Measurements from ENCODE around the gene TNS2.

Gene TNS2, protein sequence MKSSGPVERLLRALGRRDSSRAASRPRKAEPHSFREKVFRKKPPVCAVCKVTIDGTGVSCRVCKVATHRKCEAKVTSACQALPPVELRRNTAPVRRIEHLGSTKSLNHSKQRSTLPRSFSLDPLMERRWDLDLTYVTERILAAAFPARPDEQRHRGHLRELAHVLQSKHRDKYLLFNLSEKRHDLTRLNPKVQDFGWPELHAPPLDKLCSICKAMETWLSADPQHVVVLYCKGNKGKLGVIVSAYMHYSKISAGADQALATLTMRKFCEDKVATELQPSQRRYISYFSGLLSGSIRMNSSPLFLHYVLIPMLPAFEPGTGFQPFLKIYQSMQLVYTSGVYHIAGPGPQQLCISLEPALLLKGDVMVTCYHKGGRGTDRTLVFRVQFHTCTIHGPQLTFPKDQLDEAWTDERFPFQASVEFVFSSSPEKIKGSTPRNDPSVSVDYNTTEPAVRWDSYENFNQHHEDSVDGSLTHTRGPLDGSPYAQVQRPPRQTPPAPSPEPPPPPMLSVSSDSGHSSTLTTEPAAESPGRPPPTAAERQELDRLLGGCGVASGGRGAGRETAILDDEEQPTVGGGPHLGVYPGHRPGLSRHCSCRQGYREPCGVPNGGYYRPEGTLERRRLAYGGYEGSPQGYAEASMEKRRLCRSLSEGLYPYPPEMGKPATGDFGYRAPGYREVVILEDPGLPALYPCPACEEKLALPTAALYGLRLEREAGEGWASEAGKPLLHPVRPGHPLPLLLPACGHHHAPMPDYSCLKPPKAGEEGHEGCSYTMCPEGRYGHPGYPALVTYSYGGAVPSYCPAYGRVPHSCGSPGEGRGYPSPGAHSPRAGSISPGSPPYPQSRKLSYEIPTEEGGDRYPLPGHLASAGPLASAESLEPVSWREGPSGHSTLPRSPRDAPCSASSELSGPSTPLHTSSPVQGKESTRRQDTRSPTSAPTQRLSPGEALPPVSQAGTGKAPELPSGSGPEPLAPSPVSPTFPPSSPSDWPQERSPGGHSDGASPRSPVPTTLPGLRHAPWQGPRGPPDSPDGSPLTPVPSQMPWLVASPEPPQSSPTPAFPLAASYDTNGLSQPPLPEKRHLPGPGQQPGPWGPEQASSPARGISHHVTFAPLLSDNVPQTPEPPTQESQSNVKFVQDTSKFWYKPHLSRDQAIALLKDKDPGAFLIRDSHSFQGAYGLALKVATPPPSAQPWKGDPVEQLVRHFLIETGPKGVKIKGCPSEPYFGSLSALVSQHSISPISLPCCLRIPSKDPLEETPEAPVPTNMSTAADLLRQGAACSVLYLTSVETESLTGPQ (N-terminal part only)

DNA sequence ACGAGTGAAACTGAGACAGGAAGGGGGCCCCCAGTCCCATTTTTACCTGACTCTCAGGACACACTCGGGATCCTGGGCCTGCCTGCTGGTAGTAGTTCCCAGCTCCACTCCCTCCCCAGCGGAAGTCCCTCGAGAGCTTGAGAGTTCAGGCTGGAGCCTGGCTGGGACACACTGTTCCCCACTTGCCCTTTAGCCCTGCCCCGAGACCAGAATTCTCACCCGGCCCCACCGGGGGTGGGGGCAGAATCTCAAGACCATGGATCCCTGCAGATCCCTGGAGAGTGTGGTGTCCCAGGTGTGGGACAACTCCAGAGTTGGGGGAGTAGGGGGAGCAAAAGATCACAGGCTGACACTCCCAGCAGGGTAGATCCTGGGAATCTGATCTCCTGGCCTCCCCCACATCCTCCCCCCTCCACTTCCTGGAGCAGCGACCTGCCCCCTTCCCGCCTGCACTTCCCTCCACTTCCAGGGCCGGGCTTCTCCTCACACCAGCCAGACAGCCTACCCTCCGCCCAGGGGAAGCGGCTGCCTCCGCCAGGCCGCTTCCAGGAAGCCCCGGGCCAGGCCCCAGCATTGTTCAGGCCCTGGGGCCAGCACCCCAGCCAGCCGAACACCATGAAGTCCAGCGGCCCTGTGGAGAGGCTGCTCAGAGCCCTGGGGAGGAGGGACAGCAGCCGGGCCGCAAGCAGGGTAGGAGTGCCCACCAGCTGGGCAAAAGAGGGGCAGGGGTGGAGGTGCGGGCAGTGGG, at the start of gene TNS2:
TNS2 (plus strand) TSS at position 495 of the 748 bp plus-strand sequence; CDS start at position 616, 121 bp downstream.
- no peak for DNase-seq (ENCODE audit: low spot score)
- TF ChIP-seq, protein P1, sequence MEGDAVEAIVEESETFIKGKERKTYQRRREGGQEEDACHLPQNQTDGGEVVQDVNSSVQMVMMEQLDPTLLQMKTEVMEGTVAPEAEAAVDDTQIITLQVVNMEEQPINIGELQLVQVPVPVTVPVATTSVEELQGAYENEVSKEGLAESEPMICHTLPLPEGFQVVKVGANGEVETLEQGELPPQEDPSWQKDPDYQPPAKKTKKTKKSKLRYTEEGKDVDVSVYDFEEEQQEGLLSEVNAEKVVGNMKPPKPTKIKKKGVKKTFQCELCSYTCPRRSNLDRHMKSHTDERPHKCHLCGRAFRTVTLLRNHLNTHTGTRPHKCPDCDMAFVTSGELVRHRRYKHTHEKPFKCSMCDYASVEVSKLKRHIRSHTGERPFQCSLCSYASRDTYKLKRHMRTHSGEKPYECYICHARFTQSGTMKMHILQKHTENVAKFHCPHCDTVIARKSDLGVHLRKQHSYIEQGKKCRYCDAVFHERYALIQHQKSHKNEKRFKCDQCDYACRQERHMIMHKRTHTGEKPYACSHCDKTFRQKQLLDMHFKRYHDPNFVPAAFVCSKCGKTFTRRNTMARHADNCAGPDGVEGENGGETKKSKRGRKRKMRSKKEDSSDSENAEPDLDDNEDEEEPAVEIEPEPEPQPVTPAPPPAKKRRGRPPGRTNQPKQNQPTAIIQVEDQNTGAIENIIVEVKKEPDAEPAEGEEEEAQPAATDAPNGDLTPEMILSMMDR (IDR thresholded peaks at IDR 0.05; ENCODE audit: extremely low read depth, missing control alignments), result no peak

DNA sequence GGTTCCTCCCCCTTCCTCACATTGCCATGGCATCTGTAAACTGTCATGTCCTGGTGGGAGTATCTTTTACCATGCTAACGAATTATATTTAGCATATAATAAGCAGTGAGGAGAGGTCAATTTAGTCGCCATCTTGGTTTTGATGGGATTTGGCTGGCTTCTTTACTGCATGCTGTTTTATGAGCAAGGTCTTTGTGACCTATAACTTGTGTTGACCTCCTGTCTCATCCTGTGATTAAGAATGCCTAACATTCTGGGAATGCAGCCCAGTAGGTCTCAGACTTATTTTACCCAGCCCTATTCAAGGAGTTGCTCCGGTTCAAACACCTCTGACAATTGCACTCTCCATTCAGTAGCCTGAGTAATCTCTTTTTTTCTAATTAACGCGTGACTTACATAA, 45.7 kb upstream of the TNS2 start:
- no peak for DNase-seq (ENCODE audit: low spot score)
- TF ChIP-seq, protein P1 (IDR thresholded peaks at IDR 0.05; ENCODE audit: extremely low read depth, missing control alignments), result no peak

DNA sequence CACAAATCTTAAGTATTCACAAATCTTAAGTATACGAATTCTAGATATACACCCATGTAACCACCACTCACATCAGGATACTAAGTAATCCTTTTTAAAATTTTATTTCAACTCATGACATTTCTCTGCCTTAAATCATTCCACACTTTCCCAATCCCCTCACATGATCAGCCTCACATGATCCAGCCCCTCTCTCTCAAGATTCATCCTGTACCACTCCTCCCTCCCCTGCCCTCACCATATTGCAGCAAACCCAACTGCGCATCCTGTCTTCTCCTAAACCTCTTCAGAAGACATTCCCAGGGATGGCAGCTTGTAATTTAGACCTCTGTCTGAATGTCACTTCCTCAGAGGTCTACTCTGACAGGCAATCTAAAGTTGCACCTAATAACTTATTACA, 45.3 kb upstream of the TNS2 start:
- no peak for DNase-seq (ENCODE audit: low spot score)
- TF ChIP-seq, protein P1 (IDR thresholded peaks at IDR 0.05; ENCODE audit: extremely low read depth, missing control alignments), result no peak

DNA sequence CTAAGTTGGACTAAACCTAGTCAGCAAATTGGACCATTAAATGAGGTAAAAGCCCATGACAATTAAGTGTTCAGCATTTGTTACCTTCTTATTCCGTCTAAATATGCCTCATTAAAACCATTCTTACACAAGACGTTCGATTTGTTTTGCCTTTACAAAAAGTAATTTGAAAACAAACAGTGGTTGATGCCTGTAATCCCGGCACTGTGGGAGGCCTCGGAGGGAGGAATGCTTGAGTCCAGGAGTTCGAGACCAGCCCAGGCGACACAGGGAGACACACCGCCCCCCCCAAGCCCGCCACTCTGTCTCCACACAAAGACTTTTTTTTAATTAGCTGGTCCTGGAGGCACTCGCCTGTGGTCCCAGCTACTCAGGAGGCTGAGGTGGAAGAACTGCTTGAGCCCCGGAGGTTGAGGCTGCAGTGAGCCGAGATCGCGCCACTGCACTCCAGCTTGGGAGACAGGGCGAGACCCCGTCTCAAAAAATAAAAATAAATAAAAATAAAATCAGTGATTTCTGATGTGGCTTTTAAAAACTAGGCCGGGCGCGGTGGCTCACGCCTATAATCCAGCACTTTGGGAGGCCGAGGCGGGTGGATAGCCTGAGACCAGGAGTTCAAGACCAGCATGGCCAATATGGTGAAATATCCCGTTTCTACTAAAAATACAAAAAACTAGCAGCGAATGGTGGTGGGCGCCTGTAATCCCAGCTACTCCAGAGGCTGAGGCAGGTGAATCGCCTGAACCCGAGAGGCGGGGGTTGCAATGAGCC, 44.5 kb upstream of the TNS2 start:
- TF ChIP-seq, protein P1 (IDR thresholded peaks at IDR 0.05; ENCODE audit: extremely low read depth, missing control alignments), result no peak
- DNase-seq (ENCODE audit: low spot score), result no peak

DNA sequence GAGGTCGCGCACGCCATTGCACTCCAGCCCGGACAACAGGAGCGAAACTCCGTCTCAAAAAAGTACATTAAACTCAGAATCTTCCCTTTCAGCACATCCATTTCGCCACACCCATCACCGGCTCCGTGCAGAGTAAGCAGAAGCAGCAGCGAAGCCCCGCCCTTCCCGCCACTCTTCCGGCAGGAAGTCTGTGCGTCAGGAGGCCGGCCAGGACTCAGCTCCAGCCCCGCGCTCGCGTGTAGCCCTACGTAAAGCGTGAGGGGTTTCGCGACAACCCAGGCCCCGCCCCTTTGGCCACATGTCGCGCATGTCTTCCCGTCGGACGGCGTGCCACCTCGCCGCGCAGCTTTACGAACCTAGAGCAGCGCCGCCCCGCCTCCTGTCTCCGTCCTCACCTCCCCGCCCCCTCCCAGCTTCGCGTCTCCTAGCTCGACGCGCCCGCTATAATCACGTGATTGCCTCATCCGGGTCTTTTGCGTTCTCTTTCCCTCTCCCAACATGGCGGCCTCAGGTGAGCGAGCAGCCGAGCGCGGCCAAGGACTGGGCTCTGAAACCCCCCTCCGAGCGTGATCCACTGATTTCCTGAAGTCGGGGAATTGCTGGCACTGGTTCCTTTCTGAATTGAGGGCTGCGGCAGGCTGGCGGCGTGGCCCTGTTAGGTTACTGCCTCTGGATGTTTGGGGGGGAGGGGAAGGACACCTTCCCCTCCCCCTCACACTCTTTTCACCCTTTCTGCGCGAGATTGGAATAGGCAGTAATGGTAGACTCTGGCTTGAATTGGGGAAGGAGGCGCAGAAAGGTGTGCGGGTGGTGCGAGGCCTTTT, 43.7 kb upstream of the TNS2 start, which contains the start of gene EIF4B:
EIF4B (plus strand) TSS at position 471 of the 824 bp plus-strand sequence; CDS start at position 499, 28 bp downstream.
- TF ChIP-seq, protein P1 (IDR thresholded peaks at IDR 0.05; ENCODE audit: extremely low read depth, missing control alignments), result no peak
- peak; percentile 92 for DNase-seq (ENCODE audit: low spot score)
